Fibroblast of the aortic adventitia (primary cell): ENCODE results near the gene MYLK. TPM values are rescaled to one million over a fixed set of nuclear protein-coding genes. Genes with fewer than 3 reads are reported as not detected.

Experiments used
- DNase-seq: peaks from one replicate; pipeline ENCODE4 v3.0.0-alpha.2; 2010; ENCODE audit warnings: low read depth
- H3K4me3 ChIP-seq: 2 replicates; pipeline ENCODE4 v1.5.1; 2011; ENCODE audit warnings: low read depth, mild to moderate bottlenecking, control low read depth, low read length, moderate library complexity
- CTCF ChIP-seq: IDR thresholded peaks from 2 replicates; pipeline ENCODE4 v1.5.1; 2011; ENCODE audit warnings: mild to moderate bottlenecking, low read length, control low read depth, inconsistent platforms; ENCODE audit not compliant: insufficient read depth
- total RNA-seq: library from RNA; depleted of rRNA; stranded (reverse); fragments of >200 nt; gene quantifications from 2 replicates; pipeline ENCODE4 v1.2.3, GENCODE V29; 2012; ENCODE audit warnings: low replicate concordance

MYLK gene
- total RNA-seq, 1 donor: 74.7 TPM

DNA sequence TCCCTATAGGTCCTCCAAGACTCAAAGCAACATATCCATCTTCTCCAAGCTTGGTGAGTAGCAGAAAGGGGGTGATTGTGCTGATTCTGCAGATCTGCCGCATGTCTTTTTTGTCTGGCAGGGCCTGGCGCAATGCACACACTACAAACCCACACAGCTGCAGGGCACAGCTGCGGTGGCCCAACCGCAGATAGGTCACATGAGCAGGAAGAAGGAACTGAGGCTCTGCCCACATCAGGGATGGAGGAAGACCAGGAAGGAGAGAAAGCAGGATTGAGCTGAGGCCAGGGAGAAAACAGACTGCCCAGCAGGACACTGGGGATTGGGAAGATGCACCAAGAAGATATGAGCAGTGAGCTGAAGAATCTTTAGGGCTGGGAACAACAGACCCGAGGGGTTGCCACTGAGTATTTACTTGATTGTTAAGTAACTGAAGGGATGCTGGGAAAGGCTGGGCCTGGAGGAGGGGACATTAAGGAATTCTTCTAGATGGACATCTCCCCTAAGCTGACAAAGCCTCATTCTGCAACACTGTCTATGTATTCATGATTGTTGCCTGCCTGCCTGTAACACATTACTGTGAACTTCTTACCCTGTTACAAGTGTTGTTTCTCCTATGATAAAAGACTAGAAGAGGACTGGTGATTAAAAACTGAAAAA, 126.7 kb downstream of the MYLK start:
- TF ChIP-seq CTCF: no peak
- H3K4me3 ChIP-seq: no peak overlapping the region
- no peak for DNase-seq

- TF ChIP-seq CTCF: no peak
- peak; percentile 33 for DNase-seq
- H3K4me3 ChIP-seq: no peak overlapping the region
These were observed 128.6 kb downstream of the MYLK start for GRCh38 chr3:123755501-123755900.

- DNase-seq: no peak
- no peak for TF ChIP-seq CTCF
These were observed 129.0 kb downstream of the MYLK start for GRCh38 chr3:123755085-123755484.

GRCh38 chr3:123753286-123753685, 130.8 kb downstream of the MYLK start:
- no peak overlapping the region for H3K4me3 ChIP-seq
- DNase-seq: peak; percentile 22
- no peak for TF ChIP-seq CTCF

More at GRCh38 chr3:123755085-123755484, 129.0 kb downstream of the MYLK start:
- no peak overlapping the region for H3K4me3 ChIP-seq

DNA sequence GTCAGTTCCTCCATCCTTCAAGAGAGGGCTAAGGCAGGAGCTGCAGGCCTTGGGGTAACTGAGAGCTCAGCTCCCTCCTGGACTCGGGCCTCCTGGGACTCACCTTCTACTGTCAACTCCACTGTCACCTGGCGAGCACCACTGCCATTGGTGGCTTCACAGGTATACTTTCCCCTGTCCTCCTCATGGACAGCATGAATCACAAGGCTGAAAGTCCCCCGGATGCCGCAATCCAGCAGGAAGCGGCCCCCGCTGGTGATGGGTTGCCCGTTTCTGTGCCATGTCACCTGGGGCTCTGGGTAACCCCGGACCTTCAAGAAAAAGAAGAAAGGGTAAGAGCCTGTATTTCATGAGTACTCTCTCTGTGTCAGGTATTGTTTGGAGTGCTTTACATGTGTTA, 131.9 kb downstream of the MYLK start:
- no peak for DNase-seq
- TF ChIP-seq CTCF: no peak
- H3K4me3 ChIP-seq: no peak overlapping the region

GRCh38 chr3:123751433-123751832, 132.7 kb downstream of the MYLK start:
- DNase-seq: peak; percentile 37
- H3K4me3 ChIP-seq: no peak overlapping the region
- no peak for TF ChIP-seq CTCF
